Activated T-cell treated with anti-CD3 and anti-CD28 coated beads for 1 hour (primary cell): ENCODE results near the gene KRT76.
"Not testable (repeated sequence)": the region's sequence is repeated elsewhere in the genome, so short reads cannot be mapped to it uniquely, and the experiment has no call there.

Experiments used
- DNase-seq: peaks from one replicate; pipeline ENCODE4 v3.0.0-alpha.2; 2020; ENCODE audit warnings: low read depth

KRT76 gene

GRCh38 chr12:52796839-52797528 lies 19.8 kb upstream of the KRT76 start:
- no peak for DNase-seq

GRCh38 chr12:52796429-52796794 lies 19.3 kb upstream of the KRT76 start:
- DNase-seq, result no peak

- DNase-seq, result no peak
Measured at GRCh38 chr12:52795694-52796428, 18.7 kb upstream of the KRT76 start, which contains the start of gene KRT3. TSS of gene KRT3 (minus strand) at chr12:52796117. CDS start at chr12:52796042, 75 bp downstream.

GRCh38 chr12:52795332-52795674 lies 18.2 kb upstream of the KRT76 start:
- DNase-seq, result not testable (repeated sequence)

GRCh38 chr12:52794479-52795331 lies 17.6 kb upstream of the KRT76 start:
- DNase-seq, result no peak

- no peak for DNase-seq
Measured at GRCh38 chr12:52792185-52793029, 15.3 kb upstream of the KRT76 start.

GRCh38 chr12:52791271-52792184 lies 14.4 kb upstream of the KRT76 start:
- no peak for DNase-seq

- no peak for DNase-seq
Measured at GRCh38 chr12:52790427-52791270, 13.5 kb upstream of the KRT76 start.

GRCh38 chr12:52789637-52790426 lies 12.7 kb upstream of the KRT76 start:
- no peak for DNase-seq

GRCh38 chr12:52788876-52789636 lies 11.9 kb upstream of the KRT76 start:
- DNase-seq, result no peak

- DNase-seq, result no peak
Measured at GRCh38 chr12:52788192-52788875, 11.2 kb upstream of the KRT76 start.

GRCh38 chr12:52787324-52788191 lies 10.4 kb upstream of the KRT76 start:
- DNase-seq, result no peak

GRCh38 chr12:52784909-52785308 lies 7.8 kb upstream of the KRT76 start:
- DNase-seq, result no peak

GRCh38 chr12:52783563-52784316 lies 6.6 kb upstream of the KRT76 start:
- no peak for DNase-seq

- no peak for DNase-seq
Measured at GRCh38 chr12:52782502-52782901, 5.4 kb upstream of the KRT76 start.
